Activated T-cell treated with anti-CD3 and anti-CD28 coated beads, Interleukin-2, amount 50 U/mL, for 24 hours (primary cell): ENCODE measurements around the gene DCUN1D4.

ENCODE experiments used
- DNase-seq: peaks from one replicate; pipeline ENCODE4 v3.0.0-alpha.2; 2020
- H3K27ac Mint-ChIP-seq: 2 replicates; pipeline ENCODE4 v1.8.0; 2020; ENCODE audit warnings: mild to moderate bottlenecking, mixed read lengths
- H3K27me3 Mint-ChIP-seq: 2 replicates; pipeline ENCODE4 v1.8.0; 2020; ENCODE audit warnings: mixed read lengths
- H3K36me3 Mint-ChIP-seq: 2 replicates; pipeline ENCODE4 v1.8.0; 2020; ENCODE audit warnings: low read depth, mixed read lengths
- H3K4me1 Mint-ChIP-seq: 2 replicates; pipeline ENCODE4 v1.8.0; 2020; ENCODE audit warnings: low read depth, mixed read lengths
- H3K4me3 Mint-ChIP-seq: 2 replicates; pipeline ENCODE4 v1.8.0; 2020; ENCODE audit warnings: mild to moderate bottlenecking, moderate library complexity, mixed read lengths
- H3K9me3 Mint-ChIP-seq: 2 replicates; pipeline ENCODE4 v1.8.0; 2020; ENCODE audit warnings: mixed read lengths

Gene DCUN1D4

GRCh38 chr4:51842554-51843308, at the start of gene DCUN1D4:
TSS of gene DCUN1D4 (plus strand) at chr4:51843153. CDS start at chr4:51843243, 90 bp downstream.
- H3K36me3 Mint-ChIP-seq: peaks cover 24% of the 10 kb centered on the region
- H3K27ac Mint-ChIP-seq: peak within 1 kb of the TSS; percentile 94
- H3K27me3 Mint-ChIP-seq: no peaks in the 10 kb centered on the region
- peak within 1 kb of the TSS; percentile 87 for H3K4me3 Mint-ChIP-seq
- H3K9me3 Mint-ChIP-seq: no peaks in the 10 kb centered on the region
- peaks cover 29% of the 10 kb centered on the region for H3K4me1 Mint-ChIP-seq
- peak; percentile 99 for DNase-seq

DNA sequence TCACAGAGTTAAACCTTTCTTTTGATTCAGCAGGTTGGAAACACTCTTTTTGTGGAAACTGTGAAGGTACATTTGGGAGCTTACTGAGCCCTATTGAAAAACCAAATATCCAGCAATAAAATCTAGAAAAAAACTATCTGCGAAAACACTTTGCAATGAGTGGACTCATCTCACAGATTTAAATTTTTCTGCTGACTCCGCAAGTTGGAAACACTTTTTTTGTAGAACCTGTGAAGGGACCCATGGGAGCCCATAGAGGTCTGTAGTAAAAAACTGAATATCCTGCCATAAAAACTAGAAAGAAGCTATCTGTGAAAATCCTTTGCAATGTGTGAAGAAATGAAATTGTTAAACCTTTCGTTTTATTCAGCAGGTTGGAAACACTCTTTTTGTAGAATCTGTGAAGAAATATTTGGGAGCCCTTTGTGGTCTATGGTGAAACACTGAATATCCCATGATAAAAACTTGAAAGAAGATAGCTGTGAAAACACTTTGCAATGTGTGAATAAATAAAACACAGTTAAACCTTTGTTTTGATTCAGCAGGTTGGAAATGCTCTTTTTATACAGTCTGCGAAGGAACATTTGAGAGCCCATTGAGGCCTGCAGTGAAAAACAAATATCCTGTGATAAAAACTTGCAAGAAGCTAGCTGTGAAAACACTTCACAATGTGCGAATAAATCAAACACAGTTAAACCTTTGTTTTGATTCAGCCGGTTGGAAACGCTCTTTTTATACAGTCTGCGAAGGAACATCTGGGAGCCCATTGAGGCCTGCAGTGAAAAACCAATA, 22.3 kb upstream of the DCUN1D4 start:
- Mint-ChIP-seq H3K27me3 (no peaks in the 10 kb centered on the region), H3K27ac (no peak overlapping the region), H3K9me3 (peaks cover 25% of the 10 kb centered on the region), H3K4me1 (no peaks in the 10 kb centered on the region), H3K4me3 (no peak overlapping the region), H3K36me3 (peaks cover 6% of the 10 kb centered on the region)
- DNase-seq: no peak

DNA sequence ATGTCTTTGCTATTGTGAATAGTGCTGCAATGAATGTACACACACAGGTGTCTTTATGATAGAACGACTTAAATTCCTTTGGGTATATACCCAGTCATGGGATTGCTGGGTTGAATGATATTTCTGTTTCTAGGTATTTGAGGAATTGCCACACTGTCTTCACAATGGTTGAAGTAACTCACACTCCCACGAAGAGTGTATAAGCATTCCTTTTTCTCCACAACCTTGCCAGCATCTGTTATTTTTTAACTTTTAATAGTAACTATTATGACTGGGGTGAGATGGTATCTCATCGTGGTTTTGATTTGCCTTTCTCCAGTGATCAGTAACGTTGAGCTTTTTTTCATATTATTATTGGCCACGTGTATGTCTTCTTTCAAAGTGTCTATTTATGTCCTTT, 17.6 kb upstream of the DCUN1D4 start:
- Mint-ChIP-seq H3K4me3 (no peak overlapping the region), H3K9me3 (peaks cover 14% of the 10 kb centered on the region), H3K36me3 (peaks cover 4% of the 10 kb centered on the region), H3K4me1 (no peaks in the 10 kb centered on the region), H3K27me3 (peaks cover 14% of the 10 kb centered on the region), H3K27ac (no peak overlapping the region)
- no peak for DNase-seq

- Mint-ChIP-seq H3K36me3 (no peaks in the 10 kb centered on the region), H3K9me3 (no peaks in the 10 kb centered on the region), H3K27me3 (peaks cover 16% of the 10 kb centered on the region), H3K27ac (no peak overlapping the region), H3K4me1 (no peaks in the 10 kb centered on the region), H3K4me3 (no peak overlapping the region)
- DNase-seq: no peak
These were observed 12.7 kb upstream of the DCUN1D4 start for GRCh38 chr4:51830156-51830720.

GRCh38 chr4:51831133-51831532, 11.8 kb upstream of the DCUN1D4 start:
- Mint-ChIP-seq H3K4me1 (no peaks in the 10 kb centered on the region), H3K27ac (no peak overlapping the region), H3K36me3 (no peaks in the 10 kb centered on the region)

GRCh38 chr4:51833236-51833635, 9.7 kb upstream of the DCUN1D4 start:
- no peaks in the 10 kb centered on the region for H3K36me3 Mint-ChIP-seq
- H3K4me3 Mint-ChIP-seq: no peak overlapping the region
- peaks cover 11% of the 10 kb centered on the region for H3K27me3 Mint-ChIP-seq

More at GRCh38 chr4:51831133-51831532, 11.8 kb upstream of the DCUN1D4 start:
- Mint-ChIP-seq H3K4me3 (no peak overlapping the region), H3K27me3 (peaks cover 16% of the 10 kb centered on the region), H3K9me3 (no peaks in the 10 kb centered on the region)
- peak; percentile 73 for DNase-seq

GRCh38 chr4:51835079-51835478, 7.9 kb upstream of the DCUN1D4 start:
- no peaks in the 10 kb centered on the region for H3K36me3 Mint-ChIP-seq
- peaks cover 2% of the 10 kb centered on the region for H3K27me3 Mint-ChIP-seq
- no peaks in the 10 kb centered on the region for H3K9me3 Mint-ChIP-seq
- peaks cover 6% of the 10 kb centered on the region for H3K4me1 Mint-ChIP-seq
- H3K27ac Mint-ChIP-seq: no peak overlapping the region
- DNase-seq: no peak
- H3K4me3 Mint-ChIP-seq: no peak overlapping the region

More at GRCh38 chr4:51833236-51833635, 9.7 kb upstream of the DCUN1D4 start:
- Mint-ChIP-seq H3K27ac (no peak overlapping the region), H3K4me1 (peaks cover 6% of the 10 kb centered on the region), H3K9me3 (no peaks in the 10 kb centered on the region)
- DNase-seq: no peak

- Mint-ChIP-seq H3K27ac (no peak overlapping the region), H3K4me1 (peaks cover 6% of the 10 kb centered on the region), H3K4me3 (no peak overlapping the region), H3K27me3 (peaks cover 2% of the 10 kb centered on the region), H3K9me3 (no peaks in the 10 kb centered on the region), H3K36me3 (no peaks in the 10 kb centered on the region)
- DNase-seq: no peak
These were observed 7.1 kb upstream of the DCUN1D4 start for GRCh38 chr4:51835855-51836254.

- Mint-ChIP-seq H3K9me3 (no peaks in the 10 kb centered on the region), H3K4me3 (no peak overlapping the region), H3K27ac (peak overlapping the region; percentile 5), H3K4me1 (peaks cover 6% of the 10 kb centered on the region), H3K36me3 (no peaks in the 10 kb centered on the region), H3K27me3 (no peaks in the 10 kb centered on the region)
- no peak for DNase-seq
These were observed 6.4 kb upstream of the DCUN1D4 start for GRCh38 chr4:51836549-51836948.

- H3K9me3 Mint-ChIP-seq: no peaks in the 10 kb centered on the region
- H3K4me3 Mint-ChIP-seq: no peak overlapping the region
- no peak for DNase-seq
- no peak overlapping the region for H3K27ac Mint-ChIP-seq
- H3K4me1 Mint-ChIP-seq: peaks cover 24% of the 10 kb centered on the region
- peaks cover 13% of the 10 kb centered on the region for H3K36me3 Mint-ChIP-seq
- no peaks in the 10 kb centered on the region for H3K27me3 Mint-ChIP-seq
These were observed 2.2 kb upstream of the DCUN1D4 start for GRCh38 chr4:51840781-51841180.

DNA sequence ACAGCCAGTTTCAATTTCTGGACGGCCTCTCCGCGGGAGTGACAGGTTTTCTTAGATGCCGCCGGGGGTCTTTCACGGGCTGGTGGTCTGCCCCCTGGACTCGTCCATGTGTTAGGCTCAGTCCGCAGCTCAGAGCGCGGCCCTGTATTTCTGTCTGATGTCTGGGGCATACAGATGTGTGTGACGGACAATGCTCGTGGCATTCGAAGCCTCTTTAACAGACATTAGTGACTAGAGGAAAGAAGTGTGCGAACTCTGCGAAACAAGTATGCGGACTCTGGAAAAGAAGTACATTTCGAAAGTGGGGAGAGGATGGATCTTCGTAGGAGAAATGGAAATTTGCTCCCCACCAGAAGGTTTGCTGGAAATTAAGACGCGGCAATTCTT, 793 bp upstream of the DCUN1D4 start:
- Mint-ChIP-seq H3K9me3 (no peaks in the 10 kb centered on the region), H3K4me3 (peak overlapping the region; percentile 87), H3K4me1 (peaks cover 26% of the 10 kb centered on the region), H3K27ac (peak overlapping the region; percentile 94), H3K27me3 (no peaks in the 10 kb centered on the region), H3K36me3 (peaks cover 20% of the 10 kb centered on the region)
- DNase-seq: peak; percentile 40

GRCh38 chr4:51843309-51844152, 578 bp downstream of the DCUN1D4 start:
- H3K27me3 Mint-ChIP-seq: no peaks in the 10 kb centered on the region
- peaks cover 32% of the 10 kb centered on the region for H3K36me3 Mint-ChIP-seq
- H3K4me3 Mint-ChIP-seq: peak overlapping the region; percentile 87
- DNase-seq: no peak
- no peaks in the 10 kb centered on the region for H3K9me3 Mint-ChIP-seq
- peaks cover 35% of the 10 kb centered on the region for H3K4me1 Mint-ChIP-seq
- peak overlapping the region; percentile 94 for H3K27ac Mint-ChIP-seq

- peaks cover 41% of the 10 kb centered on the region for H3K36me3 Mint-ChIP-seq
- peak; percentile 86 for DNase-seq
- no peaks in the 10 kb centered on the region for H3K9me3 Mint-ChIP-seq
- H3K27me3 Mint-ChIP-seq: no peaks in the 10 kb centered on the region
- H3K27ac Mint-ChIP-seq: peak overlapping the region; percentile 87
- H3K4me3 Mint-ChIP-seq: peak overlapping the region; percentile 87
- H3K4me1 Mint-ChIP-seq: peaks cover 40% of the 10 kb centered on the region
These were observed 1.5 kb downstream of the DCUN1D4 start for GRCh38 chr4:51844153-51845054.
